SK-N-SH (cell line): ENCODE measurements around the gene WDR7. TPM values are rescaled to one million over a fixed set of nuclear protein-coding genes. Genes with fewer than 3 reads are reported as not detected.

Experiments used
- CTCF ChIA-PET: fragments of 300-600, 350-600 bp; formaldehyde crosslinking; extraction: SDS; loops from one replicate; lab custom pipeline; 2021; lab: Yijun Ruan, JAX
- POLR2A ChIA-PET: fragments of 350-600 bp; sonication (Branson Sonifier 250); formaldehyde crosslinking; extraction: SDS; loops from one replicate; lab custom pipeline; 2020; ENCODE audit warnings: antibody characterized with exemption, inconsistent platforms; lab: Yijun Ruan, JAX
- DNase-seq: peaks from one replicate; pipeline ENCODE4 v3.0.0; 2012
- H2AFZ ChIP-seq: fragments of 200-600 bp; sonication (generic); 2 replicates; pipeline ENCODE4 v1.8.1; 2016; ENCODE audit warnings: antibody characterized with exemption, mild to moderate bottlenecking, low read depth
- H3F3A ChIP-seq: fragments of 200-600 bp; sonication (generic); replicated peaks from 2 replicates; pipeline ENCODE3; 2016; ENCODE audit warnings: antibody characterized with exemption, mild to moderate bottlenecking; ENCODE audit not compliant: insufficient read depth
- H3K27ac ChIP-seq, 2 experiments: fragments of 200-500 bp in 1 of 2; fragments of 200-600 bp in 1 of 2; sonication (Bioruptor generic) in 1 of 2; sonication (generic), shearing (Covaris generic) in 1 of 2; 2 replicates each; pipeline versions ENCODE4 v1.5.1 to v1.6.1; 2014 to 2016; ENCODE audit warnings: low read depth in 2 of 2, inconsistent platforms in 1 of 2, low read length in 1 of 2, mild to moderate bottlenecking in 1 of 2, mixed read lengths in 1 of 2
- H3K27me3 ChIP-seq: fragments of 200-600 bp; sonication (generic), shearing (Covaris generic); 2 replicates; pipeline ENCODE4 v1.6.1; 2016; ENCODE audit warnings: mixed run types; ENCODE audit not compliant: insufficient read depth
- H3K36me3 ChIP-seq, 2 experiments: fragments of 200-500 bp in 1 of 2; fragments of 200-600 bp in 1 of 2; sonication (Bioruptor generic) in 1 of 2; sonication (generic) in 1 of 2; replicated peaks in 1 of 2; 2 replicates each; pipeline versions ENCODE3 to v1.5.1; 2014 to 2016; ENCODE audit warnings: low read length in 1 of 2, mild to moderate bottlenecking in 1 of 2; ENCODE audit not compliant: insufficient read depth in 2 of 2, control insufficient read depth in 1 of 2
- H3K4me1 ChIP-seq, 2 experiments: fragments of 200-500 bp in 1 of 2; fragments of 200-600 bp in 1 of 2; sonication (Bioruptor generic) in 1 of 2; sonication (generic), shearing (Covaris generic) in 1 of 2; 2 replicates each; pipeline versions ENCODE4 v1.5.1 to v1.6.1; 2014 to 2016; ENCODE audit warnings: low read depth in 1 of 2, low read length in 1 of 2, mixed run types in 1 of 2; ENCODE audit not compliant: insufficient read depth in 2 of 2, control insufficient read depth in 1 of 2
- H3K4me2 ChIP-seq: fragments of 200-600 bp; sonication (generic), shearing (Covaris generic); 2 replicates; pipeline ENCODE4 v1.6.1; 2017; ENCODE audit warnings: mixed run types
- H3K4me3 ChIP-seq, 2 experiments: fragments of 200-500 bp in 1 of 2; fragments of 200-600 bp in 1 of 2; sonication (Bioruptor generic) in 1 of 2; sonication (generic), shearing (Covaris generic) in 1 of 2; 2 replicates each; pipeline versions ENCODE4 v1.5.1 to v1.8.1; 2014 to 2016; ENCODE audit warnings: low read depth in 2 of 2, inconsistent platforms in 1 of 2, low read length in 1 of 2, mild to moderate bottlenecking in 1 of 2, mixed read lengths in 1 of 2, moderate library complexity in 1 of 2
- H3K79me2 ChIP-seq: fragments of 200-600 bp; sonication (generic); 2 replicates; pipeline ENCODE4 v1.8.1; 2017; ENCODE audit warnings: mild to moderate bottlenecking; ENCODE audit not compliant: insufficient read depth
- H3K9ac ChIP-seq: fragments of 200-600 bp; sonication (generic); 2 replicates; pipeline ENCODE4 v1.6.1; 2017; ENCODE audit warnings: mixed run types
- H3K9me2 ChIP-seq: fragments of 200-600 bp; sonication (generic); 2 replicates; pipeline ENCODE4 v1.6.1; 2017; ENCODE audit warnings: mixed run types
- H3K9me3 ChIP-seq: fragments of 200-600 bp; sonication (generic); 2 replicates; pipeline ENCODE4 v1.6.1; 2017; ENCODE audit warnings: mixed run types, mild to moderate bottlenecking, moderate library complexity
- H4K20me1 ChIP-seq: fragments of 200-600 bp; sonication (generic); 2 replicates; pipeline ENCODE4 v1.6.1; 2017; ENCODE audit warnings: mild to moderate bottlenecking, mixed run types; ENCODE audit not compliant: insufficient read depth
- ELF1 ChIP-seq: IDR thresholded peaks from 2 replicates; pipeline ENCODE4 v1.4.0; 2012
- EZH2phosphoT487 ChIP-seq: fragments of 200-600 bp; sonication (generic); IDR thresholded peaks from 2 replicates; pipeline ENCODE4 v1.6.1; 2017; ENCODE audit warnings: low read depth, mixed run types, mild to moderate bottlenecking, antibody characterized with exemption, moderate library complexity, borderline replicate concordance
- GABPA ChIP-seq: IDR thresholded peaks from 2 replicates; pipeline ENCODE4 v1.4.0; 2012; ENCODE audit warnings: low read depth, mild to moderate bottlenecking
- GATA2 ChIP-seq: sonication (generic); formaldehyde crosslinking; IDR thresholded peaks from 2 replicates; pipeline ENCODE4 v1.5.0; 2020; ENCODE audit warnings: mild to moderate bottlenecking, missing genetic modification reagents
- MEF2A ChIP-seq: IDR thresholded peaks from 2 replicates; pipeline ENCODE4 v1.4.0; 2012; ENCODE audit warnings: low read depth, borderline replicate concordance
- NRF1 ChIP-seq: IDR thresholded peaks from 2 replicates; pipeline ENCODE4 v1.6.1; 2012; ENCODE audit warnings: low read depth, mild to moderate bottlenecking, low read length
- RCOR1 ChIP-seq: fragments of 150-350 bp; IDR thresholded peaks from 2 replicates; pipeline ENCODE4 v1.6.1; 2017; ENCODE audit warnings: antibody characterized with exemption, low read length
- RFX5 ChIP-seq: IDR thresholded peaks from 2 replicates; pipeline ENCODE4 v1.6.1; 2012; ENCODE audit warnings: mild to moderate bottlenecking, improper control_type of control experiment, low read length
- SIN3A ChIP-seq: IDR thresholded peaks from 2 replicates; pipeline ENCODE4 v1.6.1; 2012; ENCODE audit warnings: low read depth, mild to moderate bottlenecking, low read length, moderate library complexity, borderline replicate concordance
- WGBS: methylation state at CpG from one replicate; pipeline ENCODE4 v1.1.6; 2017; ENCODE audit warnings: low lambda C conversion rate; 5-methylcytosine and 5-hydroxymethylcytosine counted together
- polyA plus RNA-seq, 3 experiments: library from polyadenylated mRNA; depleted of rRNA; stranded (reverse); fragments of >200 nt; gene quantifications; 2 replicates each; pipeline ENCODE4 v1.2.3, GENCODE V29; 2012
- TF ChIP-seq, protein P1 (sequence below): fragments of 200-600 bp; sonication (generic); IDR thresholded peaks from 2 replicates; pipeline ENCODE4 v1.6.1; 2017; ENCODE audit warnings: antibody characterized with exemption, mild to moderate bottlenecking, moderate library complexity
- TF ChIP-seq, protein P2 (sequence below): IDR thresholded peaks from 2 replicates; pipeline ENCODE4; 2012
- TF ChIP-seq, protein P3 (sequence below): IDR thresholded peaks from 2 replicates; pipeline ENCODE4 v1.4.0; 2012; ENCODE audit warnings: low read depth, borderline replicate concordance

Gene WDR7
- polyA plus RNA-seq, 1 of the 3 experiments (the other 2 are of a cell fraction) = 4.1 TPM

- ChIA-PET CTCF (interaction anchor here (0.7 kb wide), 1 partner anchor 1217 kb away, joined by 3 read pairs; no protein-coding TSS in a partner anchor), POLR2A (no interaction called here)
- no peak overlapping the region for H3K4me3 ChIP-seq
Observed at GRCh38 chr18:56632070-56633022, 18.8 kb upstream of the WDR7 start.

GRCh38 chr18:56635007-56635406 lies 16.2 kb upstream of the WDR7 start:
- TF ChIP-seq ELF1 (no peak), RCOR1 (no peak), MEF2A (no peak), RFX5 (no peak), GABPA (no peak)
- TF ChIP-seq, protein P1, sequence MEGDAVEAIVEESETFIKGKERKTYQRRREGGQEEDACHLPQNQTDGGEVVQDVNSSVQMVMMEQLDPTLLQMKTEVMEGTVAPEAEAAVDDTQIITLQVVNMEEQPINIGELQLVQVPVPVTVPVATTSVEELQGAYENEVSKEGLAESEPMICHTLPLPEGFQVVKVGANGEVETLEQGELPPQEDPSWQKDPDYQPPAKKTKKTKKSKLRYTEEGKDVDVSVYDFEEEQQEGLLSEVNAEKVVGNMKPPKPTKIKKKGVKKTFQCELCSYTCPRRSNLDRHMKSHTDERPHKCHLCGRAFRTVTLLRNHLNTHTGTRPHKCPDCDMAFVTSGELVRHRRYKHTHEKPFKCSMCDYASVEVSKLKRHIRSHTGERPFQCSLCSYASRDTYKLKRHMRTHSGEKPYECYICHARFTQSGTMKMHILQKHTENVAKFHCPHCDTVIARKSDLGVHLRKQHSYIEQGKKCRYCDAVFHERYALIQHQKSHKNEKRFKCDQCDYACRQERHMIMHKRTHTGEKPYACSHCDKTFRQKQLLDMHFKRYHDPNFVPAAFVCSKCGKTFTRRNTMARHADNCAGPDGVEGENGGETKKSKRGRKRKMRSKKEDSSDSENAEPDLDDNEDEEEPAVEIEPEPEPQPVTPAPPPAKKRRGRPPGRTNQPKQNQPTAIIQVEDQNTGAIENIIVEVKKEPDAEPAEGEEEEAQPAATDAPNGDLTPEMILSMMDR = no peak
- peaks cover 2 to 13% of the 10 kb centered on the region in 2 experiments for H3K36me3 ChIP-seq
- no peaks in the 10 kb centered on the region for H3F3A ChIP-seq
- peaks cover 73% of the 10 kb centered on the region for H4K20me1 ChIP-seq
- ChIA-PET CTCF (no interaction called here), POLR2A (no interaction called here)
- 97% methylated on average over 5 of the region's 5 CpGs for WGBS
- no peaks in the 10 kb centered on the region for H3K9me3 ChIP-seq
- 0 out of 4 replicates have a peak overlapping the region, but pooled peaks of 1 of the 2 experiments have one; percentile 88 for H3K4me3 ChIP-seq
- no peak overlapping the region for H3K27ac ChIP-seq
- peaks cover 83% of the 10 kb centered on the region for H3K79me2 ChIP-seq
- H3K27me3 ChIP-seq = no peaks in the 10 kb centered on the region
- H3K9me2 ChIP-seq = no peaks in the 10 kb centered on the region
- DNase-seq = no peak
- H3K4me1 ChIP-seq = peaks cover 0 to 7% of the 10 kb centered on the region in 2 experiments; a peak in 2 of 4 replicates
- no peak overlapping the region for H2AFZ ChIP-seq
- peak overlapping the region; percentile 80; the same call in 1 of the 2 replicates for H3K4me2 ChIP-seq
- no peak overlapping the region for H3K9ac ChIP-seq

More at GRCh38 chr18:56632070-56633022, 18.8 kb upstream of the WDR7 start:
- 88% methylated on average over 7 of the region's 7 CpGs for WGBS
- H3K4me2 ChIP-seq = no peak overlapping the region
- no peak overlapping the region for H3K9ac ChIP-seq
- H3K36me3 ChIP-seq = peaks cover 2 to 25% of the 10 kb centered on the region in 2 experiments
- no peaks in the 10 kb centered on the region for H3K9me3 ChIP-seq
- H3K9me2 ChIP-seq = no peaks in the 10 kb centered on the region
- H3K4me1 ChIP-seq = peaks cover 3 to 6% of the 10 kb centered on the region in 2 experiments; a peak in 2 of 4 replicates
- TF ChIP-seq NRF1 = no peak
- no peak for TF ChIP-seq GATA2 (CRISPR knock-in tag)
- TF ChIP-seq ELF1 = no peak
- TF ChIP-seq RFX5 = no peak
- TF ChIP-seq, protein P2, sequence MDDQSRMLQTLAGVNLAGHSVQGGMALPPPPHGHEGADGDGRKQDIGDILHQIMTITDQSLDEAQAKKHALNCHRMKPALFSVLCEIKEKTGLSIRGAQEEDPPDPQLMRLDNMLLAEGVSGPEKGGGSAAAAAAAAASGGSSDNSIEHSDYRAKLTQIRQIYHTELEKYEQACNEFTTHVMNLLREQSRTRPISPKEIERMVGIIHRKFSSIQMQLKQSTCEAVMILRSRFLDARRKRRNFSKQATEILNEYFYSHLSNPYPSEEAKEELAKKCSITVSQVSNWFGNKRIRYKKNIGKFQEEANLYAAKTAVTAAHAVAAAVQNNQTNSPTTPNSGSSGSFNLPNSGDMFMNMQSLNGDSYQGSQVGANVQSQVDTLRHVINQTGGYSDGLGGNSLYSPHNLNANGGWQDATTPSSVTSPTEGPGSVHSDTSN = no peak
- TF ChIP-seq RCOR1 = no peak
- no peak for TF ChIP-seq EZH2phosphoT487
- TF ChIP-seq, protein P3, sequence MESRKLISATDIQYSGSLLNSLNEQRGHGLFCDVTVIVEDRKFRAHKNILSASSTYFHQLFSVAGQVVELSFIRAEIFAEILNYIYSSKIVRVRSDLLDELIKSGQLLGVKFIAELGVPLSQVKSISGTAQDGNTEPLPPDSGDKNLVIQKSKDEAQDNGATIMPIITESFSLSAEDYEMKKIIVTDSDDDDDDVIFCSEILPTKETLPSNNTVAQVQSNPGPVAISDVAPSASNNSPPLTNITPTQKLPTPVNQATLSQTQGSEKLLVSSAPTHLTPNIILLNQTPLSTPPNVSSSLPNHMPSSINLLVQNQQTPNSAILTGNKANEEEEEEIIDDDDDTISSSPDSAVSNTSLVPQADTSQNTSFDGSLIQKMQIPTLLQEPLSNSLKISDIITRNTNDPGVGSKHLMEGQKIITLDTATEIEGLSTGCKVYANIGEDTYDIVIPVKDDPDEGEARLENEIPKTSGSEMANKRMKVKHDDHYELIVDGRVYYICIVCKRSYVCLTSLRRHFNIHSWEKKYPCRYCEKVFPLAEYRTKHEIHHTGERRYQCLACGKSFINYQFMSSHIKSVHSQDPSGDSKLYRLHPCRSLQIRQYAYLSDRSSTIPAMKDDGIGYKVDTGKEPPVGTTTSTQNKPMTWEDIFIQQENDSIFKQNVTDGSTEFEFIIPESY = no peak
- no peak for TF ChIP-seq SIN3A
- TF ChIP-seq, all 33 proteins: peak for 0
- Histone ChIP-seq H3F3A (peaks cover 4% of the 10 kb centered on the region), H2AFZ (no peak overlapping the region), H3K27ac (no peak overlapping the region), H3K79me2 (peaks cover 100% of the 10 kb centered on the region), H4K20me1 (peaks cover 95% of the 10 kb centered on the region), H3K27me3 (no peaks in the 10 kb centered on the region)
- no peak for DNase-seq
